HG03159 (cell line): ENCODE measurements around the gene OLFML2B.

ENCODE experiments used
- ATAC-seq: cut with Tn5 transposase; IDR thresholded peaks from one replicate; pipeline ENCODE4 v1.9.1; 2021; ENCODE audit warnings: mild to moderate bottlenecking, moderate library complexity; ENCODE audit not compliant: unreplicated experiment

Gene OLFML2B

DNA sequence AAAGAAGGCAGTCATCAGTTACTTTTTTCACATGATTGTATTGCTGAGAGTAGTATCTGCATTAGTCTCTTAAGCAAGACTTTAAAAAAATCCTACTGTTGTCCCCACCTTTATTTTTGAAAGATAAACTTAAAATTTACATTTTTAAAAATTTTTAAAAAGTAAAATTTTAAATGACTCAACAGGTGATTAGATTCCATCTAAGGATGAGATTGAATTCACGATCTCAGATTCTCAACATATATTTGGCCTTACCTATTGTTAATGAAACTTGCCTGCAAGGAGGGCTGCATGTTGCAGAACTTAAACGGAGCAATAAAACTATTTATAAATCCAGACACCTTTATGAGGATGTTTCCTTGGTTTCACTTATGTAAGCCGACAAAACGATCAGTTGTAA is 75.2 kb downstream of the OLFML2B start:
- no peak for ATAC-seq

DNA sequence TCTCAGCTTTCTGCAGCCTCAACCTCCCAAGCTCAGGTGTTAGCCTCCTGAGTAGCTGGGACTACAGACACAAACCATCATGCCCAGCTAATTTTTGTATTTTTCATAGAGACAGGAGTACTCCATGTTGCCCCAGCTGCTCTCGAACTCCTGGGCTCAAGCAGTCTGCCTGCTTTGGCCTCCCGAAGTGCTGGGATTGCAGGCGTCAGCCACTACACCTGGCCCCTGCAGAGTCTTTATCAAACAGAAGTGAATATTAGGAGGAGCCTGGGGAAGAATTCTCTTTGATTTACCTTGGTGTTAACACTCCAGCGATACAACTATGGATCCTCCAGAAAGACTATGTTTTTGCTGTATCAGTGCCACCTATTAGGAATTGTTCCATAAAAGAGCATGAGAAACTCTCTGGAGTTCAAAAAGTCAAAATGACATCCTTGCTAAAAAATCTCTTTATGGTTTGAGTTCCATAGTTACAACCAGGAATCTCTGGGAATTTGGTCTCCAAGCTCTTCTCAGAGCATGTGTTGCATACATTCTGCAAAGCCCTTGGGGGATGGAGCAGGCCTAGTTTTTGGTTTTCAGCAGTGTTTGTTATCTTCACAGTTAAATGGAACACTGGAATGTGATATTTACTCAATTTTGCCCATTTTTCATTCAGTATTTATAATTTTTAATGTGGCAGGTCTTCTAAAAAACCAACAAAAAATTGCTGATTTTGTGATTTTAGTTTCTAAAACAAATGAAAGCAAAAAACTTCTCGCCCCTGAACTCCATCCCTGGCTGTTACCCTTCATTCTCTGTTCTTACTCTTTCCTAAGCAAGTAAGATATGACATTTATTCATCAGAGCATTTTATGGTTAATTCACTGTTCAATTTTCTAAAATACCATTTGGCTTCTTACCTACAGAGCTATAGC is 77.3 kb downstream of the OLFML2B start:
- no peak for ATAC-seq

DNA sequence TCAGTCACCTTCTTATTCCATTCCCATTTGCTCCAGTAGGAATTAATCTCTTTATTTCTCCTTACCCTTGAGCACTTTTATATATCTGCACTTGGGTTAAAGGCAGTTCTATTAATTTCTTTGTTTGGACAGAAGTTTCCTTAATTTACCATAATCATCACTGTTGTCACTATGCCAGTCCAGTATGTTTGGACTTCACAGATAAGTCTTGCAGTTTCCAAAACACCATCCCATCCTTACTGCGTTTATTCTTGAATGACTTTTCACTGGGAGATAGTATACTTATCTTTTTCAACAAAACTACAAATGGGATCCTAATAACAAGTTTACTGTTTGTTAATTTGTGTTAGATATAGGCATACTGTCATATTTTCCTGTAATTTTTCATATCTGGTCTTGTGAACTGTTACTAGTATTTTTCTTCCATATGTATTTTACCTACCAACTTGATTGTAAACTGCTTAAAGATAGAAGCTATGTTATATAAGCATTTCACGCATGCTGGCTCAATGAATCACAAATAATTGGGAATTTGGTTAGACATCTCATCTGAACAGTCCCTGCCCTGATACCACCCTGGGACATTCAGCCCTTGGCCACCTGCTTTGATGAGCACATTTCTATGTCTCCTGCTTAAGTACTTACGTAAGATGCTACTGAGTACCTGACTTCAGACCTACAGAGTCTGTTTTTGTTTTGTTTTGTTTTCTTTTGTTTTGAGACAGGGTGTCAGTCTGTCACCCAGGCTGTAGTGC is 78.2 kb downstream of the OLFML2B start:
- no peak for ATAC-seq

GRCh38 chr1:161944381-161944780 is 79.3 kb downstream of the OLFML2B start:
- no peak for ATAC-seq

DNA sequence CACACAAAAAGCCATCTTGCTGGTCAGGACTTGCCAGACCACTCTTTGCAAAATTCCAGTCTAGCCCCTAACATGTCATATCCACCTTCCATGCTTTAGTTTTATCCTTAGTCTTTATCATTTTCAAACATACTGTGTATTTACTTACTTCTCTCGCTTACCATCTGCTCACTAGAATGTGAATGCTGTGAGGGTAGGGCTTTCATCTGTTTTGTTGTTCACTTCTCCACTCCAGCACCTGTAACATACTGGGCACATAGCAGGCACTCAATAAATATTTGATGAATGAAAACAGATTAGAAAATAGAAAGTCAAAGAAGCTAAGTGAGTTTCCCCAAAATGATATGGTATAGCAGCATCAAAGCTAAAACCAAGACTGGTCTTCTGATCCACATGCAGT is 79.9 kb downstream of the OLFML2B start:
- no peak for ATAC-seq

DNA sequence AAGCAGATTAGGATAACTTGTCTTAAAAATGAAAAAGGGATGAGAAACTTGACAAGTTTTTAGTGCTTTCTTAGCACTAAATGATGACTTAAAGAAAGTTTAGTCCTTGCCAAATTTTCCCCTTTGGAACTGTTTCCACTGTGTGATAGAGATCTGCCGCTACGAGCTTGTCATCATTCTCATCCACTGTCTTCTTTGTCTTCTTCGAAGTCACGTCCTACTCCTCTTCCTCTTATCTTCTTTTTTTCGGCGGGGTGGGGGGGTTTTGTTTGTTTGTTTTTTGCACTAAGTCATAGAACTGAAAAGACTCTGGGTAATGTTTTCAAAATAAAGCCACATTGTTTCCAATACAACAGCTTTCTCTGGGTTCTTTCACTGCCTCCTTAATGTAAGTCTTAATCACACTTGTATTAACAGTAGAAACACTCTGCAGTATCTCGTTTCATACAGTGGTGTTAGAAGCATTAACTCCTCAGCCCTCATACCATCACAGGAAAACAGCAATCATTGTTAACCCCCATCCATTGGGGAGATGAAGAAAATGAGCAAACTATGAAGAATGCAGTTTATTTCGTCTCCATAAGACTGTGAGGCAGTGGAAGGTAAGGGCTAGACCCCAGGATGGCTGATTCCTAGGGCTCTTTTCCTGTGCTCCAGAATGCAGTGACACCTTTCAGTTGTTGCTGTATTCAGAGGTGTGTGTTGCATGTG is 81.8 kb downstream of the OLFML2B start:
- no peak for ATAC-seq

- ATAC-seq, result no peak
Measured at GRCh38 chr1:161940866-161941591, 82.6 kb downstream of the OLFML2B start.

DNA sequence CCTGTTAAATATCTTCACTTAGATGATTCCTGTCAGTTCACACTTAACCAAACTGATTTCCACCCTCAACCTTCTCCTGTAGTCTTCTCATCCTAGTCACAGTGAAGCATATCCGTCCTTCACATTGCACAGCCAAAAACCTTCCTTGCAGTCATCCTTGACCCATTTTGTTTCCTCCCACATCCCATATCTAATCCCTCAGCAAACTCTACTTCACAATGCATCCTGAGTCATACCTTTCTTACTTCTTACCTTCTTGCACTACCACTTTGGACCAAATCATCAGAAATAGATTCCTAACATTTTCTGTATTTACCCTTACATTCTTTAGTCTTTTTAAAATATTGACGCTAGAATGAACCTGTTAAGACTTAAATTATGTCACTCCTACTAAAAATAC is 86.9 kb downstream of the OLFML2B start:
- no peak for ATAC-seq

GRCh38 chr1:161935264-161935663 is 88.4 kb downstream of the OLFML2B start:
- no peak for ATAC-seq

- ATAC-seq, result peak; percentile 60
Measured at GRCh38 chr1:161933592-161934588, 89.8 kb downstream of the OLFML2B start.
